IPS-NIHi7 (cell line): ENCODE results near the gene SEMA3D.

Experiments
- DNase-seq: peaks from one replicate; pipeline ENCODE4 v3.0.0; 2012; ENCODE audit warnings: mixed read lengths; ENCODE audit errors: extremely low spot score

SEMA3D gene

GRCh38 chr7:85038466-85038865 is 148.4 kb downstream of the SEMA3D start:
- no peak for DNase-seq

GRCh38 chr7:85033263-85033662 is 153.6 kb downstream of the SEMA3D start:
- DNase-seq: no peak

GRCh38 chr7:85031475-85031874 is 155.4 kb downstream of the SEMA3D start:
- DNase-seq: no peak

- DNase-seq: no peak
Measured at GRCh38 chr7:85030893-85031292, 156.0 kb downstream of the SEMA3D start.

- DNase-seq: no peak
Measured at GRCh38 chr7:85025312-85025756, 161.5 kb downstream of the SEMA3D start.

- no peak for DNase-seq
Measured at GRCh38 chr7:85023916-85024315, 162.9 kb downstream of the SEMA3D start.

GRCh38 chr7:85023066-85023712 is 163.7 kb downstream of the SEMA3D start:
- peak; percentile 15 for DNase-seq

- DNase-seq: no peak
Measured at GRCh38 chr7:85022064-85022697, 164.7 kb downstream of the SEMA3D start.

- no peak for DNase-seq
Measured at GRCh38 chr7:85021101-85021704, 165.7 kb downstream of the SEMA3D start.

- DNase-seq: no peak
Measured at GRCh38 chr7:85019778-85020177, 167.1 kb downstream of the SEMA3D start.

- DNase-seq: no peak
Measured at GRCh38 chr7:85019176-85019575, 167.7 kb downstream of the SEMA3D start.

GRCh38 chr7:85018498-85018897 is 168.4 kb downstream of the SEMA3D start:
- no peak for DNase-seq

- no peak for DNase-seq
Measured at GRCh38 chr7:85016286-85016685, 170.6 kb downstream of the SEMA3D start.

GRCh38 chr7:85014936-85015660 is 171.8 kb downstream of the SEMA3D start:
- DNase-seq: no peak

GRCh38 chr7:85011127-85011526 is 175.7 kb downstream of the SEMA3D start:
- DNase-seq: no peak

- DNase-seq: no peak
Measured at GRCh38 chr7:85010306-85010705, 176.6 kb downstream of the SEMA3D start.

GRCh38 chr7:85006754-85007153 is 180.1 kb downstream of the SEMA3D start:
- DNase-seq: no peak

GRCh38 chr7:85004402-85004801 is 182.5 kb downstream of the SEMA3D start:
- DNase-seq: no peak

GRCh38 chr7:85001495-85002345 is 185.1 kb downstream of the SEMA3D start:
- no peak for DNase-seq

GRCh38 chr7:85000735-85001350 is 186.0 kb downstream of the SEMA3D start:
- no peak for DNase-seq

- DNase-seq: no peak
Measured at GRCh38 chr7:84999450-84999849, 187.4 kb downstream of the SEMA3D start.
